Hematopoietic multipotent progenitor cell treated with erythropoietin and hydrocortisone succinate and interleukin-3 and kit ligand, for 6 days (in vitro differentiated cells): ENCODE results near the gene SLC24A1.
"Not testable (repeated sequence)": the region's sequence is repeated elsewhere in the genome, so short reads cannot be mapped to it uniquely, and the experiment has no call there.

ENCODE experiments used
- DNase-seq: peaks from one replicate; pipeline ENCODE4 v3.0.0-alpha.2; 2015

SLC24A1 gene

DNA sequence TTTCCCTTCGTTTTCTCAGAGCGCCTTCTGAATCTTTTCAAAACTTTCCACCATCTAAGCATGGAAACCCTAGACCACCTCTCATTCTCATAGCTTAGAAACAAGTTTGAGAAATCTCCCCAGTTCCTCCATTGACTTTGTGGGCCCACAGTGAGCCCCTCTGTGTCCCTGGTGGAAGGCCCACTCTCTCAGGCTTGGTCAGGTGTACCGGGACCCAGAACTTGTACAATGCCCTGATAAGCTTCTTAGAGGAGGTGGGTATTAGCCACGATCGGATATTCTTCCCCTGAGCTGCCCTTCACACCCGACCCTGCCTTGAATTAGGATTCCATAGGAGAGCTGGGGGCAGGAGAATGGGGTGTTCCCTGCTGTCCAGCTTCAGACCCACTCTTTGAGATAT, at the start of gene SLC24A1:
TSS of gene SLC24A1 (plus strand) at position 301 of the 400 bp plus-strand sequence. CDS start 2,143 bp downstream, outside the sequence.
- DNase-seq = no peak

DNA sequence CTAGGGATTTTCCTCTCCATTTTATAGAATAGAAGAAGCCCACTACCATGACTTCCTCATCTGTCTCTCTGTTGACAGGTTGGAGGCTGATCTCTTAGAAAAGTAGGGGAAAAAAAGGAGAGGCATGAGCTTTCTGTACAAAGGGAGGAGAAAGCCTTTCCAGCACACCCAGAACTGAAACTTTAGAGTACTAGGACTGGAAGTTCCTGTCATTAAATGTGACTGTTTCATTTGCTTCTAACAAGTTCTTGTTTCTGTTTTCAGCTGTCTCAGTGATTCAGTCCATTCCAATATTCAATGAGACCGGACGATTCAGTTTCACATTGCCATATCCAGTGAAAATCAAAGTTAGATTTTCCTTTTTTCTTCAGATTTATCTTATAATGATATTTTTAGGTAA, 49.8 kb upstream of the SLC24A1 start:
- DNase-seq = no peak

DNA sequence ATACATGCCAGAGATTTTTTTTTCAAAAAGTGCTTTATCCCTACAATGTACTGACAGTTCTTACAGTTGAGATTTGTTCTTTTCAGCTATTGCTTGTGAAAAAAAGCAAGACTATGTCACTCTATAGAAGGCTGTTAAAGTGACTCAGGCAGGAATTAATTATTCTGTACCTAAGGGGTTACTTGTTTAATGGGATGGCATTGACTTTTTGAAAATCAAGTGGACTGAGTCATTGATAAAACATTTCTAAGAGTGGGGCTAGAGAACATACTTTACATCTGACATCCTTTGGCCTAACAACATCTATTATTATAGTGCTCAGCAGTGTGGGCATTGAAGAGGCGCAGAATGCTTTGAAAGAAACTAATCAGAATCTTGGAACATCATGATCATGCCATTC, 45.1 kb upstream of the SLC24A1 start:
- DNase-seq = no peak

DNA sequence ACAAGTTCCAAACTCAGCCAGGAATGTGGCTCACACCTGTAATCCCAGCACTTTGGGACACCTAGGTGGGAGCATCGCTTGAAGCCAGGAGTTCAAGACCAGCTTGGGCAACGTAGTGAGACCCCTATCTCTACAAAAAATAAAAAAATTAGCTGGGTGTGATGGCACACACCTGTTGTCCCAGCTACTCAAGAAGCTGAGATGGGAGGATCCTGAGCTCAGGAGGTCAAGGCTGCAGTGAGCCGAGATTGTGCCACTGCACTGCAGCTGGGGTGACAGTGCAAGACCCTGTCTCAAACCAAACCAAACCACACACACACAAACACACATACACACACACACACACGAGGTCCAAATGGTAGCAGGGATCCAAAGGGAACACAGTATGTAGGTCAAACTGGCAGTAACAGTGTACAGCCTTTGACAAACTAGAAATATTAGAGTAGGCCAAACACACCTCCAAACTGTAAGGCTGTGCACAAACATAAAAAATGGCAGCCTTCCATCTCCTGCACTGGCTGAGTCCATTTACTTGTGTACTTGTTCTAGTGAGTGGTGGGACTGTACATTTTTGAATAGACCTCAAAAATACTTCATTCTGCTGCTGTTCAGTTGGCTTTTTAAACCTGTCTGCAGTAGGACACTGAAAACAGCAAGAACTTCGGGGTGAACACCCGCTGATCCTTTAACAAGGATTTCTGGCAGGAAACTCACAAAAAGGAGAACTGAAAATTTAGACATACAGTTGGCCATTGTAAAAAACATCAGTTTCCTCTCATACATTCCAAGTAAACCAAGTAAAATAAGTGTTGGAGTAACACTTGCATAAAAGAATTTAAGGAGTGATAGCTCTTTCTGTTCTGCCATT, 44.4 kb upstream of the SLC24A1 start:
- no peak for DNase-seq

DNA sequence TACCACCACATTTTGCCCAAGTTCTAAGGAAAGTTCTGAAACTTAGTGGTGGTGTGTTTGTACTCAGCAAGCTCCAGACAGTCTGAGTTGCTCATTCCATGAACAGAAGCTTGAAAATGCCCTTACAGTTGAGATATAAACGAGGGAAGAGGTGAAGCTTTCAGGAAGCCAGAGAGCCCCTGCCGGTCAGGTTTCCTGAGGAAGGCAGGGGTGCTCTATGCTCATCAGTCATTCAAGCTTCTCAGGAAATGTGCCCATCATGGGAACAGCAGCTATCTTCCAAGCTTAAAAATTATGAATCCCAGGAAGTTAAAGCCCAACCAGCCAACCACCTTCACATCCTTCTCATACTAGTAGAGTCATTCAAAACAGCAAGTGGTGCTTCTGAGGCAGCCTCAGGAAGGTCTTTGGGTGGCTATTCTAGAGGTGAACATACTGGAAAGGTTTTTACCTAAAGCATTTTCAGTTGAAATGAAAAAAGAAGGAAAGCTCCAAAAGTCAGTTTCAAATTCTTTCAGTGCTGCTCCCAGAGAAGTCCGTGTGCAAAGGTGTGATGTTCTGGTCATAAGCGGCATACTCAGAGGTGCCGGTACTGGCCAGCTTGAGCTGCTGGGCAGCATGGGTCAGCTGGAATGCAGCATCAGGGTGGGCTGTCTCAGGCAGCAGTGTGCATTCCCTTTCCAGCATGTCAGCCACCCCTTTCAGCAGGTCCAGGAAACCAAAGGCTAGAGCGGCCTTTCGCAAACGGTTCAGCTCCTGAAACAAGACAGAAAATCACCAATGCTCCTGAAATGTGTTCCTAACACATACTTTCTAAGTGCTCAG, 42.6 kb upstream of the SLC24A1 start:
- DNase-seq = no peak

DNA sequence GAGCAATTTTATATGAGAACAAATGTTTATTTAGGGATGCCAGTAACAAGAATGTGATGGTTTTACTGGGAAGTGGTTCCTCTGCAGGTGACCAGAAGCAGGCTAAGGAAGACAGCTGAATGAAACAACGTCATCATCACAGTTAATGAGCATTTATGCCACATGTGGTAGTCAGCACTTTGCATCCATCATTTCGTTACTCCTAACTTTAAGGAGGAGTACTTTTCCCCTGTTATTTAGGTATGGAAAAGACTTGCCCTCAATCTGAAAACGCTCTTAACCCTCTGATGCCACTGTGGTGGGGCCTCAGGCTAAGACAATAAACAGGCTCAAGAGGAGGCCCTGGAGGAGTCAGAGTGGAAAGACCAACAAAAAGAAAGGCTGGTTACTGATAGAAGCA, 42.0 kb upstream of the SLC24A1 start:
- DNase-seq = no peak

DNA sequence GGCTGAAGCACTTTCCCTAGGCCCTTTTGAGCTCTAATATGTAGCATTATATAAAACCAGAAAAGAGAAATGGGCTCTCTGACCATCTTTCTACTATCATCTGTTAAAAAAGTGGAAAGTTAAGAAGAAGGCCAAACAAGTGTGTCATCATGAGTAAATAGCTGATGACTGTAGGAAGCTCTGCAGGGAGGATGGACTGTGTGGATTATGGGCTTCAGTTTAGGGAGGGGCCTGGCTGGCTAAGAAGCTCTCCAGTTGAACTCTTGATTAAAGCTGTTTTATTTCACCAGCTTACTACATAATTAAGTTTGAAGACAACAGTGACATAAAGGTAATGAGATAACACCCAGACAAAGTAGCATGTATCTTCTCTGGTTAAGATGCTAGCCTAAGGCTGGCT, 41.5 kb upstream of the SLC24A1 start:
- no peak for DNase-seq

DNA sequence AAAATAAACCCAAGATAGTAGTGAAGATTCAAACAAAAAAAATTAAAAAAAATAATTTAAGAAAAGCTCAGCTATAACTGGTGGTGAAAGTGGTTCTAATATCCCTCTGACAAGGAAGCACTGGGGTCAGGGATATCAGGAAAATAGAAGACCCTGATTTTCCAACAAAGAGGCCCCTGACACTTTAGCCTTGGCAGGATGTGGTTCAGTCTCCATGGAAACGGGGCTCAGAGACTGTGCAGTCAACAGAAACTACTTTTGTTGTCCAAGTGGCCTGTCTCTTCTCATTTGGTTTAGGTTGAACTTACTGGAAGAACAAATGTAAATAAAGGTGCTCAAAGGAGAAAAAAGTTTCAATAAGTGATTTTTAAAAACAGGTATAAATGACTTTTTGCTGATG, 38.0 kb upstream of the SLC24A1 start:
- peak; percentile 53 for DNase-seq

DNA sequence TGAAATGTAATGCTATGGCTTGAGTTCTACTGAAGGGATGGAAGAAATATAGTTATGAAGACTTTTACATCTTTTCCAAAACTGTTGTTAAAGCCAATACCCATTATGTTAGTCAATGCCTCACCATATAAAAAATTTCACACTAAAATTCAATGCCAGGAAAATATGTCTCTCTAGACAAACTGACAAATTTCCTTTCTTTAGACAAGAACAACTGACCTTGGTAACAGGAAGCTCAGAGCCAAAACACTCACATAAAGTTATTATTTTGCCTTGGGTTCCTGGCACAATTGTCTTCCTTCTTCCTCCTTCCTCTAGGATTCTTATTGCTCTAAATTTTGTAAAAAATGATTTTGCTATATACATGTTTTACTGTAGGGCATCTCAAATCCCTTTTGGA, 37.5 kb upstream of the SLC24A1 start:
- DNase-seq = no peak

DNA sequence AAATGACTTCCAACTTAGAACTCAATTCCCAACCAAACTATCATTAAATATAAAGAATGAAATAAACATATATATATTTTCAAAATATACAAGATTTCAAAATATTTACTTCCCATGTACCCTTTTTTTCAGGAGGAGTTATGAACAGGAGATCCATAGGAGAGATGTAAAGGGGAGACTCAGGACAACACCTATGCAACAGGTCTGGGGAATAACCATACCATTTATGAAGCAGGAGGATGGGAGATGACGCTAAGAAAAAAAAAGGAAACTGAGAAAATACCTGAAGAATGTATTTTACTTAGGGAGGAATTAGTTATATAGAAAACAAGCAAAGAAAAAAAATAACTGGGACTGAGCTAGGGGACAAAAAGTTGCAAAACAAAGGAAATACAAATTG, 34.6 kb upstream of the SLC24A1 start:
- DNase-seq = no peak

DNA sequence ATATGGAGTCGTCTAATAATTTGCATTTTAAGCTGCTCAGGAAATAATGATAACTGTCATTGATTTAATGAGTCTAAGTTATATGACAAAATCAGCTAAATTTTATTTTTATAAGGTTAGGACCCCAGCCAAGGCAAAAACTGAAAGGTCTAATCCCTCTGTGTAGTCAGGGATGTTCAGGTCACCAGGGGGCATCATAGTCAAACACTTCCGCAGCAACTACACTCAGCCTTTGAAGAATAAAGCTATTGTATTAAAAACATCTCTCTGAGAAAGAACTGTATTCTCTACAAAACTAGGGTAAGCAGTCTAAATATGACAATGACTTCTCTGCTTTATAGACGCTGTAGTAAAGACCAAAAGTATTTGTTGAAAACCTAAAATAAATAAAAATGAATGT, 25.8 kb upstream of the SLC24A1 start:
- peak; percentile 50 for DNase-seq

DNA sequence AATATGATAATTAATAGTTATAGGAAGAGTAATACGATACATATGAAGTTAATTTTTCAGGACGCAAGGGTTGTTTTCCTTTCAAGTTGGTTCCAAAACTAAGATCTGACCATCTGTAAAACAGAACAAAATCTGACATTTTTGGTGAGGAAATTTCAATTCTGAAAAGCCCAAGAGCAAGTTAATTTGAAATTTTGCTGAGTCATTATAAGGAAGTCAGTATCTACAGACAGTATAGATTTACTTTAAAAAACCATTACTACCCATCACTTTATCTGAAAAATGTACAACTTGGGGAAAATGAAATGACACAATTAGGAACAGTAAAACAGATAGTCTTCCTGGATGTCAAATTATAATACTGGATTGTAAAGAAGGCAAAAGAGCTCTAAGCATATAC, 23.3 kb upstream of the SLC24A1 start:
- DNase-seq = no peak

DNA sequence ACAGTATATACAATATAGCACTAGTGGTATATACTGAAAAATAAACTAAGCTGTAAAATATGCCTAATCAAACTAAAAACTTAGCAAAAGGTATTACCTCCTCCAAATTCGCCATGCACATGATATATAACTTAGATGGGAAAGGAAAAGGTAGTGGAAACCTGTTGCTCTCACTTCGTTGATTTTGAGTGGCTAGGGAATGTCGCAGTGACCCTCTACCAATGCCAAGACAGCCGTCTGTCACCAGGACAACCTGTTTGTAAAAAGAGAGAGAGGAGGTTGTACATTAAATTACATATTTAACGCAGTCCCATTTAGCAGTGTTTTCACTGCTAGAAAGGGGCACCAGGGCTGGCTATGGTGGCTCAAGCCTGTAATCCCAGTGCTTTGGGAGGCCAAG, 22.1 kb upstream of the SLC24A1 start:
- DNase-seq = no peak

DNA sequence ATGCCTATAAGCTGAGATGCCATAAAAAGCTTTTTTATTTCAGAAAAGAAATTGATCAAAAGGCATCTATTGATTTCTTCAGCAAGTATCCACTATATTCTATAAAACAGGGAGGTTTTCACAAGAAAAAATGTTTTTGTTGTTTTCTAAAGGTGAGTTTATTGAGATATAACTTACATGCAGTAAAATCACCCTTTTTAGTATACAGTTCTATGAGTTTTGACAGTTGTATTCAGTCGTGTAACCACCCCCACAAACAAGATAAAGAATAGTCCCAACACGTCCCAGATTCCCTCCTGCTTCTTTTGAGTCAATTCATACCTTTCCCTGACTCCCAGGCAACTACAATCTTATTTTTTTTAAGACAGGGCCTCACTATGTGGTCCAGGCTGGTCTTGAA, 18.6 kb upstream of the SLC24A1 start:
- DNase-seq = no peak

DNA sequence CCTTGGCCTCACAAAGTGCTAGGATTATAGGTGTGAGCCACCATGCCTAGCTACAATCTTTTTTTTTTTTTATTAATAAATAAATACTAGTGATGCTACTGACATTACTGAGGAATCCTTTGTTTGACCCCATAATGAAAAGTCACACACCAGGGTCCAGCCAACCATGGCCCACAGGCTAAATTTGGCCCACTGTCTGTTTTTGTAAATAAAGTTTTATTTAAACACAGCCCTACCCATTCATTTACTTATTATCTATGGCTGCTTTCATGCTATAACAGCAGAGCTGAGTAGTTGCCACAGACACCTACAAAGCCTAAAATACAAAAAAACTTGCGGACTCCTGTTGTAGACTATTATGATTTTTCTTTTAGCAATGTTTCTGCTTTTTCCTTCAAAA, 18.2 kb upstream of the SLC24A1 start:
- DNase-seq = no peak

DNA sequence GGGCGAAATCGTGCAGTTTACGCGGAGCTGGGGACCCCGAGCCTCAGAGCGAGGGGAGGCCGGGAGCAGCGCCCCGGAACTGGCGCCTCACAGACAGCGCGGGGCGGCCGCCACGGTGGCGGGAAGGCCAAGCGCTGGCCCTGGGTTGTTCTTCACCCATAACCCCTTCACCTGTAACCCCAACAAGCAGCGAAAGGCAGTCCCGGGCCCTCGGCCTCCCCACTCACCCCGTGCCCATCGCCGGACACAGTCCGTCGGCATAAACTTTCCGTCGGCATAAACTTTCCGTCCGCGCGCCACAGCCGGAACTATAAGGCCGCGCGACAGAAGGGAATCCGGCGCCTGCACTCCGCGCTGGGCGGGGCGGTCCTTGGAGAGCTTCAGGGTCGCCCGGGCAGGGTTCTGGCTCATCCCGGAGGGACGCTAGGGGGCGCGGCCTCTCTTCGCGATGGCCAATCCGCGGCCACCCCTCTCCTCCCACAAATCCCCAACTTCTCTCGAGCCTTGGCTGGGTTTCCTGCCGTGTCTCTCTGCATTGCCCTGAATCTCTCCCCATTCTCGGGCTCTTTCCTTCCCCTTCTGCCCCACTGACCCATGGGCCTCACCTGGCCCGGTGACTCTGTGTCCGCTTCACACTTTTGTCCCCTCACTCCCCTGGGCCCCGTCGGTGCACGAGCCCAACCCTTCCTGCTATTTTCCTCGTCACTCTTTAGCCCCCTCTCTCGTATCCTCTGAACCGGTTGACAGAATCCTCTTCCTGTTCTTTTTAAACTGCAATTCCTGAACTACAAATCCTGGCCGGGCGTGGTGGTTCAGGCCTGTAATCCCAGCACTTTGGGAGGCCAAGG, 10.6 kb upstream of the SLC24A1 start, which contains the start of gene INTS14:
TSS of gene INTS14 (minus strand) at position 261 of the 848 bp plus-strand sequence. CDS start 3,751 bp downstream, outside the sequence.
- peak; percentile 99 for DNase-seq

DNA sequence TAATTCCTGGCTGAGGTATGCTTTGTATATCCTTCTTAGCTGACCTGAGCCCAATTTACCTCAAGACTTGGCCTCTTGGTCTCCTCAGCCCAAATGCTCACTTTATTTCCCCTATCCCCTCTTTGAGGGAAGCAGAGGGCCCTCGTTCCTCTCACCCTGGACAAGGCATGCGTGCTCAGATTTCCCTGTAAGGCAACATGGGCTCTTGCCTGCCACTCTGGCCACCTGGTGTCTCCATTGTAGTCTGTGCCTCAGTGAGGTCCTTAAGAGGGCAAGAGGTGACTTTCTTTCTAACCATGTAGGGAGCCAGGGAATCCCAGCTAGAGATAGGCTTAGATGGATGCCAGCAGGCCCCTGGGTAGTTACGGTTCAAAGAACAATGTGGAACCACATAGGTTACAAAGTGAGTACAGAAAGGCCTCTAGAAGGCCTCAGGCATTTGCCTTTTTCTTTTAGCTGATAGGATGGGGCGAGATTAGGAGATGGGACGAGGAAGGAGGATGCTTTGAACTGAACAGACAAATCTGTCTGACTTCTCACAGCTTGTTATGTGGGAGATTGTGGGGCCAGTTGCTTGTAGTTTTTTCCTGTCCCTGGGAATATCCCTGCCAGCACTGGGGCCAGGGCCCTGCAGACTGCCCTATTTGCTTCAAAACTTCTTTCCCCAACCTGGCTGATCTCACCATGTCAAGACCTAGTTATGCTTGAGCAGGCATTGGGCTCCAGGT, 9.7 kb upstream of the SLC24A1 start:
- DNase-seq = no peak

DNA sequence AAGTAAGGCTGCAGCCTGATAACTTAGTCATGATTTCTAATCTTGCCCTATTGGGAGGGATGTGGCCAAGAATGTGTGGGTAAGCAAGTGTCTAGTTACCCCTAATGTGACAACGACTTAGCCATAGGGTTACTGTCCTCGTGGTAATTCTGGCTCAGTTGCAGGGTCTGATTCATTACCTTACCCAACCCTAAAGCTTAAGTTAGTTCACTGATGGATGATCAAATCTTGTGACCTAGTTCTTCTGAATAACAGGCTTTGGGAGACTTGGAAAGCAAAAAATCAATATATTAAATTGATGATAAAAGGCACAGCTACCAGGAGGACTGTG, 9.2 kb upstream of the SLC24A1 start:
- DNase-seq = no peak

DNA sequence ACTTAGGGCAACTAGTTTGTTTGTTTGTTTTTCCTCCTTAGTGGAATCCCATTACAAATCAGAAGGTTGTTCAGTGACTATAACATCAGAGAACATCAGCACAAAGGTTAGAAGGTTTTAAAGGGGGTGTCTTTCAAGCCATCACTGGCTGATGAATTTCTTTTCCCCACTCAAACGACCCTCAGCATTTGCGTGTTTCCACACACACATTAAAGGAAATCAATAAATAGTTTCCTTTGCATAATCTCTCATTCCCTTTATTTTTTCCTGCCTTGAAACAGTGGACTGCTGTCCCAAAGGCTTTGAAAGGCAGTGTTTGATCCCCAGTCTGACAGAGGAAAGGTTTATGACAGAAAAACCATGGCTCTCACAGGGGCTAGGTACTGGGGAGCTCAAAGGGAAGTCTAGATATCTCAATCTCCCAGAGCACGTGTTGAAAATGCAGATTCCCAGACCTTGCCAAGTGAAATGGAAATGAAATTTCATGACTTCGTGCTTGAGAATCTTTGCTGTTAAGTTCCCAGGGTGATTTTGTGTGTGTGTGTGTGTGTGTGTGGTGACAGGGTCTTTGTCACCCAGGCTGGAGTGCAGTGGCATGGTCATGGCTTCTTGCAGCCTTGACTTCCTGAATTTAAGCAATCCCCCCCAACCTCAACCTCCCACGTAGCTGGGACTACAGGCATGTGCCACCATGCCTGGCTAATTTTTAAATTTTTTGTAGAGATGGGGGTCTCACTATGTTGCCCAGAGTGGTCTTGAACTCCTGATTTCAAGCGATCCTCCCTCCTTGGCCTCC, 8.6 kb upstream of the SLC24A1 start:
- DNase-seq = no peak

DNA sequence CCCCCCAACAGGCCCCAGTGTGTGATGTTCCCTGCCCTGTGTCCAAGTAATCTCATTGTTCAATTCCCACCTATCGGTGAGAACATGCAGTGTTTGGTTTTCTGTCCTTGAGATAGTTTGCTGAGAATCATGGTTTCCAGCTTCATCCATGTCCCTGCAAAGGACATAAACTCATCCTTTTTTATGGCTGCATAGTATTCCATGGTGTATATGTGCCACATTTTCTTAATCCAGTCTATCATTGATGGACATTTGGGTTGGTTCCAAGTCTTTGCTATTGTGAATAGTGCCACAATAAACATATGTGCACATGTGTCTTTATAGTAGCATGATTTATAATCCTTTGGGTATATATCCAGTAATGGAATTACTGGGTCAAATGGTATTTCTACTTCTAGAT, 5.9 kb upstream of the SLC24A1 start:
- not testable (repeated sequence) for DNase-seq

DNA sequence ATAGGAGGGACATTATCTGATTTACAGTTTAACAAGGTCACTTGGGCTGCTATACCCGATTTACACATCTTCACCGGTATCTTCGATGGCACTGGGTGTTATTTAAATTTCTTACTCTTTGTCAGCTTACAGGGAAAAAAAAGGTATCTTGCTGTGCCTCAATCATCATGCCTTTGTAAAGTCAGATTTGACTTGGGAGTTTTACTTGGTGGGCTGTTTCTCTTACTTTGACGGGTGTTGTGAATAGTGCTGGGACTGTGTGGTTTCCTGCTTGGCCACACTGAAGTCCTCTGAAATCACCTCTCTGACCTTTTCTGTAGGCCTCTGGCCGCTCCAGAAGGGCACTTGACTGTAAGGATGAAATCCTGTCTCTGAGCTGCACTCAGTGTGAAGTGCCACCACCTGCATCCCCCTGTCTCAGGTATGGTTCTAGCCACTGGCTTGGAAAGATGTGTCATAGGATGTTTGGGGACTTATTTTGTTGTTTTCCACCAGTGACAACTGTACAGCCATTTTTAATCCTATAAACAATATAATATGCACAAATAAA, 3.1 kb upstream of the SLC24A1 start:
- DNase-seq = no peak
